ENCODE data around the gene RXRG. TPM values are rescaled to one million over a fixed set of nuclear protein-coding genes. Genes with fewer than 3 reads are reported as not detected.

The RXRG gene
- total RNA-seq, 1 experiment from 2014 or later, result not detected

DNA sequence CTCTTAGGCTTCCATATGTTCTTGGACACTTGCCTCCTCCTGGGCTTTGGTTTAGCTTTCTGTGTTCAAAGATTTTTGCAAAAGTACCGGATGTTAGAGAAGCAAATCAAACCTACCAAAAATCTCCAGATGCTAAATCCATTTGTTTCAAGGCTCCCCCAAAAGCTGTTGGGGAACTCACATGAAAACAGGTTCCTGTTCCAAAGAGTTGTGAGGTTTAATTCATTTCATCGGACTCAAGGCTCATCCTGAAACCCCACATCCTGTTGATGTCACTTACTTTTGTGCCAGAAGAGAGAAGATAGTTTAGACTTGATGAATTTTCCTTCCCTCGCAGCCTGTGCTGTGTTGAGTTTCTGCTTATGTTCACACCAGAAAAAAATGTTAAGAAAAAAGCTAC is 41.7 kb upstream of the RXRG start:
- TF ChIP-seq EZH2phosphoT487 (IDR thresholded peaks at IDR 0.05; ENCODE audit: borderline replicate concordance) (no peak), JUND (IDR thresholded peaks at IDR 0.05) (no peak), ZNF274 (IDR thresholded peaks at IDR 0.05; ENCODE audit: low read depth, low read length) (no peak), RAD21 (IDR thresholded peaks at IDR 0.05; ENCODE audit: low read depth) (no peak), FOSL1 (IDR thresholded peaks at IDR 0.05; ENCODE audit: low read depth) (no peak), YY1 (IDR thresholded peaks at IDR 0.05; ENCODE audit: extremely low read depth, insufficient replicate concordance, low read depth, low read length) (no peak), POLR2AphosphoS5 (IDR thresholded peaks at IDR 0.05; ENCODE audit: low read depth, low read length) (no peak), ZBTB33 (IDR thresholded peaks at IDR 0.05; ENCODE audit: extremely low read depth, insufficient replicate concordance, low read length) (no peak), ZFX (IDR thresholded peaks at IDR 0.05) (no peak), TCF7L2 (IDR thresholded peaks at IDR 0.05; ENCODE audit: borderline replicate concordance, extremely low read depth, insufficient read depth, insufficient read length) (no peak), CBX3 (IDR thresholded peaks at IDR 0.05; ENCODE audit: low read depth) (no peak), SRF (IDR thresholded peaks at IDR 0.05; ENCODE audit: low read depth) (no peak), CTCF (IDR thresholded peaks at IDR 0.05 in 2 of 3, conservative IDR thresholded peaks at IDR 0.05 in 1 of 3; ENCODE audit: borderline replicate concordance in 1 of 3, insufficient read depth in 1 of 3, low read depth in 2 of 3, low read length in 2 of 3) (no peak), SIN3A (IDR thresholded peaks at IDR 0.05; ENCODE audit: low read depth) (no peak)
- TF ChIP-seq, protein P1, sequence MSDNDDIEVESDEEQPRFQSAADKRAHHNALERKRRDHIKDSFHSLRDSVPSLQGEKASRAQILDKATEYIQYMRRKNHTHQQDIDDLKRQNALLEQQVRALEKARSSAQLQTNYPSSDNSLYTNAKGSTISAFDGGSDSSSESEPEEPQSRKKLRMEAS (IDR thresholded peaks at IDR 0.05), result no peak
- TF ChIP-seq, protein P2, sequence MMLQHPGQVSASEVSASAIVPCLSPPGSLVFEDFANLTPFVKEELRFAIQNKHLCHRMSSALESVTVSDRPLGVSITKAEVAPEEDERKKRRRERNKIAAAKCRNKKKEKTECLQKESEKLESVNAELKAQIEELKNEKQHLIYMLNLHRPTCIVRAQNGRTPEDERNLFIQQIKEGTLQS (IDR thresholded peaks at IDR 0.05), result no peak
- TF ChIP-seq, protein P3, sequence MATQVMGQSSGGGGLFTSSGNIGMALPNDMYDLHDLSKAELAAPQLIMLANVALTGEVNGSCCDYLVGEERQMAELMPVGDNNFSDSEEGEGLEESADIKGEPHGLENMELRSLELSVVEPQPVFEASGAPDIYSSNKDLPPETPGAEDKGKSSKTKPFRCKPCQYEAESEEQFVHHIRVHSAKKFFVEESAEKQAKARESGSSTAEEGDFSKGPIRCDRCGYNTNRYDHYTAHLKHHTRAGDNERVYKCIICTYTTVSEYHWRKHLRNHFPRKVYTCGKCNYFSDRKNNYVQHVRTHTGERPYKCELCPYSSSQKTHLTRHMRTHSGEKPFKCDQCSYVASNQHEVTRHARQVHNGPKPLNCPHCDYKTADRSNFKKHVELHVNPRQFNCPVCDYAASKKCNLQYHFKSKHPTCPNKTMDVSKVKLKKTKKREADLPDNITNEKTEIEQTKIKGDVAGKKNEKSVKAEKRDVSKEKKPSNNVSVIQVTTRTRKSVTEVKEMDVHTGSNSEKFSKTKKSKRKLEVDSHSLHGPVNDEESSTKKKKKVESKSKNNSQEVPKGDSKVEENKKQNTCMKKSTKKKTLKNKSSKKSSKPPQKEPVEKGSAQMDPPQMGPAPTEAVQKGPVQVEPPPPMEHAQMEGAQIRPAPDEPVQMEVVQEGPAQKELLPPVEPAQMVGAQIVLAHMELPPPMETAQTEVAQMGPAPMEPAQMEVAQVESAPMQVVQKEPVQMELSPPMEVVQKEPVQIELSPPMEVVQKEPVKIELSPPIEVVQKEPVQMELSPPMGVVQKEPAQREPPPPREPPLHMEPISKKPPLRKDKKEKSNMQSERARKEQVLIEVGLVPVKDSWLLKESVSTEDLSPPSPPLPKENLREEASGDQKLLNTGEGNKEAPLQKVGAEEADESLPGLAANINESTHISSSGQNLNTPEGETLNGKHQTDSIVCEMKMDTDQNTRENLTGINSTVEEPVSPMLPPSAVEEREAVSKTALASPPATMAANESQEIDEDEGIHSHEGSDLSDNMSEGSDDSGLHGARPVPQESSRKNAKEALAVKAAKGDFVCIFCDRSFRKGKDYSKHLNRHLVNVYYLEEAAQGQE (IDR thresholded peaks at IDR 0.05; ENCODE audit: low read depth), result no peak
- no peak overlapping the region for H3K27ac ChIP-seq (ENCODE audit: low read depth, low read length)

More for the DNA sequence above, 41.7 kb upstream of the RXRG start:
- RAD21 ChIA-PET (ENCODE audit: low non-redundant PET in 1 of 2, low total read pairs in 2 of 2, uncharacterized antibody in 2 of 2, unreplicated experiment in 2 of 2), result no interaction called here
- Histone ChIP-seq H3K4me2 (ENCODE audit: low read length) (no peak overlapping the region), H3K9ac (ENCODE audit: low read length) (no peak overlapping the region), H3K4me3 (replicated peaks in 1 of 2; ENCODE audit: low read depth in 1 of 2, low read length in 2 of 2) (no peak overlapping the region), H4K20me1 (ENCODE audit: insufficient read depth) (no peaks in the 10 kb centered on the region), H2AFZ (ENCODE audit: low read depth, low read length, poor library complexity, severe bottlenecking) (no peak overlapping the region), H3K36me3 (ENCODE audit: control insufficient read depth in 1 of 2, insufficient read depth in 2 of 2, low read length in 2 of 2) (no peaks in the 10 kb centered on the region), H3K27me3 (ENCODE audit: insufficient read depth, low read length) (peaks cover 26% of the 10 kb centered on the region), H3K79me2 (ENCODE audit: insufficient read depth, low read length) (no peaks in the 10 kb centered on the region), H3K4me1 (ENCODE audit: control insufficient read depth in 1 of 2, insufficient read depth in 2 of 2, low read length in 2 of 2) (peaks cover 0 to 5% of the 10 kb centered on the region in 2 experiments; a peak in 2 of 4 replicates), H3K9me3 (ENCODE audit: control insufficient read depth in 1 of 2, insufficient read depth in 1 of 2, low read depth in 1 of 2, low read length in 2 of 2) (no peaks in the 10 kb centered on the region), H3K9me2 (ENCODE audit: insufficient read depth) (no peaks in the 10 kb centered on the region)
- CTCF ChIA-PET, result no interaction called here
- POLR2A ChIA-PET, result no interaction called here
- ATAC-seq, result no peak
- DNase-seq (ENCODE audit: low read depth, low spot score), result no peak
- BruUV-seq (replicated peaks), result no TSS peak
- intact Hi-C loops (cut with micrococcal nuclease), result no loop called here

All from HCT116 (cell line).